Coronary artery (tissue), 2 donors: ENCODE data around the gene PLCL1.

ENCODE experiments used
- DNase-seq: peaks from one replicate; pipeline ENCODE4 v3.0.0-alpha.2; 2017; ENCODE audit warnings: low spot score
- H3K27ac ChIP-seq, 2 donors: fragments of 200-600 bp; sonication (generic); one replicate each; pipeline ENCODE4 v1.5.1; 2016 to 2019
- H3K4me3 ChIP-seq: fragments of 200-600 bp; sonication (generic); 2 replicates; pipeline ENCODE4 v1.5.1; 2016; ENCODE audit warnings: mild to moderate bottlenecking, moderate library complexity
- TF ChIP-seq, protein P1 (sequence below): fragments of 200-600 bp; sonication (generic); IDR thresholded peaks from one replicate; pipeline ENCODE4 v1.5.1; 2019; ENCODE audit warnings: antibody characterized with exemption

The PLCL1 gene

GRCh38 chr2:197938555-197938954 is 134.2 kb downstream of the PLCL1 start:
- TF ChIP-seq, protein P1, sequence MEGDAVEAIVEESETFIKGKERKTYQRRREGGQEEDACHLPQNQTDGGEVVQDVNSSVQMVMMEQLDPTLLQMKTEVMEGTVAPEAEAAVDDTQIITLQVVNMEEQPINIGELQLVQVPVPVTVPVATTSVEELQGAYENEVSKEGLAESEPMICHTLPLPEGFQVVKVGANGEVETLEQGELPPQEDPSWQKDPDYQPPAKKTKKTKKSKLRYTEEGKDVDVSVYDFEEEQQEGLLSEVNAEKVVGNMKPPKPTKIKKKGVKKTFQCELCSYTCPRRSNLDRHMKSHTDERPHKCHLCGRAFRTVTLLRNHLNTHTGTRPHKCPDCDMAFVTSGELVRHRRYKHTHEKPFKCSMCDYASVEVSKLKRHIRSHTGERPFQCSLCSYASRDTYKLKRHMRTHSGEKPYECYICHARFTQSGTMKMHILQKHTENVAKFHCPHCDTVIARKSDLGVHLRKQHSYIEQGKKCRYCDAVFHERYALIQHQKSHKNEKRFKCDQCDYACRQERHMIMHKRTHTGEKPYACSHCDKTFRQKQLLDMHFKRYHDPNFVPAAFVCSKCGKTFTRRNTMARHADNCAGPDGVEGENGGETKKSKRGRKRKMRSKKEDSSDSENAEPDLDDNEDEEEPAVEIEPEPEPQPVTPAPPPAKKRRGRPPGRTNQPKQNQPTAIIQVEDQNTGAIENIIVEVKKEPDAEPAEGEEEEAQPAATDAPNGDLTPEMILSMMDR = no peak
- H3K27ac ChIP-seq = no peak overlapping the region
- H3K4me3 ChIP-seq = no peak overlapping the region
- DNase-seq = no peak

- TF ChIP-seq, protein P1 = no peak
- Histone ChIP-seq H3K4me3 (no peak overlapping the region), H3K27ac (no peak overlapping the region)
- no peak for DNase-seq
Observed at GRCh38 chr2:197939787-197940186, 135.4 kb downstream of the PLCL1 start.

DNA sequence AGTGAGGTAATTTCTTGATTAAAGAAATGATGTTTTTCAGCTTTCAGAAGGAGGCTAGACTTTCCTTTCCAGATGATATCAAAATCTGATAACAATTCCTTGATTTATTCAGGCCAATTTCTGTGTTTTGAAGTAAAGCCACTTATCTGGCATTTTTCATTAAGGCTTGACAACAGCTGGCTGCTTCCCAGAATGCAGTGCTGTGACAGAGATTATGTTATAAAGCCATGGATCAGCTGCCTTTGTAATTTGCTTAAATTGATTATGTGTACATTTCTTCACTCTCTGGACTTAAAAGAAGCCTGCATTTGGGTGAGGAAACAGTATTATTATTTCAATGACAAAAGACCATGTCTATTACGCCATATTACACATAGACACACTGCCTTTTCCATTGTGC is 136.0 kb downstream of the PLCL1 start:
- Histone ChIP-seq H3K4me3 (no peak overlapping the region), H3K27ac (no peak overlapping the region)
- TF ChIP-seq, protein P1 = no peak
- DNase-seq = no peak

DNA sequence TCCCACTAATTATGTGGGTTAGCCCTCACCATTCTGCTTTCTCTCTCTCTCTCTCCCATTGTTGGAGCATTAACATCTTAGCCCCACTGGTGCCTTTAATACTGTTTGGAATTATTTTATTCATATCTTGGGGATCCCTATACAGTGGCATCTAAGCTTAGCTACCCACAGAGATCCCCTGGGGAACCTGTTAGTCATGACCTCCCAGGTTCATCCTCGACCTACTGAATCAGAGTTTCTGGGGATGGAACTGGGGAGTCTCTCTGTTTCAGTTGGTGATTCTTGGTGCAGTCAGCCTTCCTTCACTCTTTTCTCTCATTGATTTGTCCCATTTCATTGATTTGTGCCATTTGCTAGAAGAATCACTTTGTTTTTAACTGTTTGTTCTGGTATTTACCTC is 137.3 kb downstream of the PLCL1 start:
- TF ChIP-seq, protein P1 = no peak
- Histone ChIP-seq H3K27ac (no peak overlapping the region), H3K4me3 (no peak overlapping the region)
- no peak for DNase-seq

GRCh38 chr2:197943731-197944130 is 139.3 kb downstream of the PLCL1 start:
- no peak overlapping the region for H3K4me3 ChIP-seq
- TF ChIP-seq, protein P1 = no peak
- DNase-seq = no peak
- H3K27ac ChIP-seq = no peak overlapping the region

GRCh38 chr2:197944416-197945096 is 140.2 kb downstream of the PLCL1 start:
- no peak overlapping the region for H3K27ac ChIP-seq
- TF ChIP-seq, protein P1 = no peak
- no peak overlapping the region for H3K4me3 ChIP-seq
- DNase-seq = no peak

DNA sequence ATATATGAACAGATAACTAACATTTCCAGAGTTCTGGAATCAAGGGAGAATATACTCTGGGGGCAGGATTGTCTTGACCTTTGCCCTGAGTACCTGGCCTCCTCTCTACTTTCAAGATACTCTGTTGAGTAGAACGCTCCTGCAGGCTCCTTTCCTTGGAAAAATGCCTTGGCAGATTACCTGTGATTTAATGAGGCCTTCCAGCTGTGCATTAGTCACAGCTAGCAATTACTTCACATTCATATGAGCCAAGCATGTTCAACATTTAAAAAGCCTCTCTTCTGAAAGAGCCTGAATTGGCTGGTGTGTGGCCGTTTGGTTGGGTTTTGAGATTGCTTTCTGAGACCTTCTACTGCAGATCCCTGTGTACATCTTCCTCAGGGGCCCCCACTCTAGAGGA is 142.2 kb downstream of the PLCL1 start:
- DNase-seq = no peak
- H3K27ac ChIP-seq = no peak overlapping the region
- H3K4me3 ChIP-seq = no peak overlapping the region
- TF ChIP-seq, protein P1 = no peak
